ENCODE measurements around the gene YBX1.
"Not testable (repeated sequence)": the region's sequence is repeated elsewhere in the genome, so short reads cannot be mapped to it uniquely, and the experiment has no call there.

The YBX1 gene

GRCh38 chr1:42690477-42691156 lies 8.4 kb downstream of the YBX1 start:
- no peak for DNase-seq

GRCh38 chr1:42691157-42691498 lies 8.9 kb downstream of the YBX1 start:
- DNase-seq = no peak

GRCh38 chr1:42692461-42692860 lies 10.2 kb downstream of the YBX1 start:
- no peak for DNase-seq

GRCh38 chr1:42692911-42693310 lies 10.7 kb downstream of the YBX1 start:
- DNase-seq = no peak

- no peak for DNase-seq
Measured at GRCh38 chr1:42698081-42698813, 16.0 kb downstream of the YBX1 start.

- DNase-seq = no peak
Measured at GRCh38 chr1:42700006-42700405, 17.8 kb downstream of the YBX1 start.

GRCh38 chr1:42703888-42704464 lies 21.8 kb downstream of the YBX1 start:
- no peak for DNase-seq

- DNase-seq = not testable (repeated sequence)
Measured at GRCh38 chr1:42712808-42713207, 30.6 kb downstream of the YBX1 start.

- DNase-seq = no peak
Measured at GRCh38 chr1:42713293-42713692, 31.1 kb downstream of the YBX1 start.

- DNase-seq = not testable (repeated sequence)
Measured at GRCh38 chr1:42714441-42714840, 32.2 kb downstream of the YBX1 start.

- DNase-seq = no peak
Measured at GRCh38 chr1:42720868-42721267, 38.6 kb downstream of the YBX1 start.

- DNase-seq = no peak
Measured at GRCh38 chr1:42721926-42722325, 39.7 kb downstream of the YBX1 start.

- not testable (repeated sequence) for DNase-seq
Measured at GRCh38 chr1:42722403-42722802, 40.2 kb downstream of the YBX1 start.

GRCh38 chr1:42723511-42723910 lies 41.3 kb downstream of the YBX1 start:
- DNase-seq = no peak

- not testable (repeated sequence) for DNase-seq
Measured at GRCh38 chr1:42725820-42726219, 43.6 kb downstream of the YBX1 start.

- no peak for DNase-seq
Measured at GRCh38 chr1:42730002-42730401, 47.8 kb downstream of the YBX1 start.

GRCh38 chr1:42730988-42731387 lies 48.8 kb downstream of the YBX1 start:
- DNase-seq = no peak

- DNase-seq = no peak
Measured at GRCh38 chr1:42731585-42731984, 49.4 kb downstream of the YBX1 start.

GRCh38 chr1:42732126-42732680 lies 50.0 kb downstream of the YBX1 start:
- DNase-seq = no peak

GRCh38 chr1:42733415-42734200 lies 51.4 kb downstream of the YBX1 start:
- no peak for DNase-seq

GRCh38 chr1:42734201-42735035 lies 52.2 kb downstream of the YBX1 start:
- no peak for DNase-seq

GRCh38 chr1:42735056-42735455 lies 52.8 kb downstream of the YBX1 start:
- DNase-seq = no peak

All from fibroblast of skin of back (primary cell).